ENCODE results near the gene NDST4.
"Not testable (repeated sequence)": the region's sequence is repeated elsewhere in the genome, so short reads cannot be mapped to it uniquely, and the experiment has no call there.

Gene NDST4

DNA sequence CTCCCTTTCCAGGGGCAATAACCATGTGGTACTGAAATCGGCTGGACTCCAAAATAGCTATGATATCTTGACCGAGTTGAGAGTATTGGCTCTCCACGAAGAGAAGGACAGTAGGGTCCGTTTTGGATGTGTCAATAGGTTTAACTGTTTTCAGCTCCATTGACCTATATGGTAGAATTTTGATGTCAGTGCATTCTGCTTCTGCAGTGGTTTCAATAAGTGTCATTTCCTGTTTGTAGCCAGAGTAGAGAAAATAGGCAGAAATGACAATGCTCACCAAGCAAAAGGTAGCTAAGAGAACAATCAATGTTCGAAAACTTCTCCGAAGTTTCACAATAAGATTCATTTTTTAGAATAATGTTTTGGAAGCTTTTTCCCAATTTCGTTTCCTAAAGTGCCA is 36.7 kb downstream of the NDST4 start:
- DNase-seq = no peak
- in situ Hi-C loops (cut with MboI; ENCODE audit: low pct_unique_long_range_greater_than_20kb, low sequenced_read_pairs) = no loop called here

DNA sequence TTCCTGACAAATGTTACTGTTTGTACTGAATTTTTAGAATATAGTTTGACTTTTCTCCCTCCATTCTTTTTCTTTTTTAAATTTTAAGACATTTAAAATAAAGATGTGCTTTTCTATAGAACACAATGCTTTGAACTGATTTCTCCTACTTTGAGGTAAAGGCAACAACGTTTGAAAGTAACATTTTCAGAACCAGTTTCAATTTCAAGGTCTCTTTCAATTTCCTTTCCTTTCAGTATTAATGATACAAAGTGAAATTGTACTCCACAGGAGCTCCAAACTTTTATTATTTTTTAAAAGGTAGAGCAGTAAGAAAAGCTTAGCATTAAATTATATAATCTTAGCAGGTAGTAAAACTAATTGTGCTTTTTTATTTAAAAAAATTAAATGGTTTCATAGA is 54.9 kb downstream of the NDST4 start:
- in situ Hi-C loops (cut with MboI; ENCODE audit: low pct_unique_long_range_greater_than_20kb, low sequenced_read_pairs) = no loop called here
- DNase-seq = no peak

DNA sequence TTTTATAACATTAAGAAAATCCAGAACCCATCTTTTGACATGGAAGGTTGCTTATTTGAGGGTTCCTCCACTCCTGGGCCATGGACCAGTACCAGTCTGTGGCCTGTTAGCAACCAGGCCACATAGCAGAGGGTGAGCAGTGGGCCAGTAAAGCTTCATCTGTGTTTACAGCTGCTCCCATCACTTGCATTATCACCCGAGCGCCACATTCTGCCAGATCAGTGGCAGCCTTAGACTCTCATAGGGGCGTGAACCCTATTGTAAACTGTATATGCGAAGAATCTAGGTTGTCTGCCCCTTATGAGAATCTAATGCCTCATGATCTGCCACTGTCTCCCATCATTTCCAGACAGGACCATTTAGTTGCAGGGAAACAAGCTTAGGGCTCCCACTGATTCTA is 58.6 kb downstream of the NDST4 start:
- DNase-seq = no peak
- in situ Hi-C loops (cut with MboI; ENCODE audit: low pct_unique_long_range_greater_than_20kb, low sequenced_read_pairs) = no loop called here

DNA sequence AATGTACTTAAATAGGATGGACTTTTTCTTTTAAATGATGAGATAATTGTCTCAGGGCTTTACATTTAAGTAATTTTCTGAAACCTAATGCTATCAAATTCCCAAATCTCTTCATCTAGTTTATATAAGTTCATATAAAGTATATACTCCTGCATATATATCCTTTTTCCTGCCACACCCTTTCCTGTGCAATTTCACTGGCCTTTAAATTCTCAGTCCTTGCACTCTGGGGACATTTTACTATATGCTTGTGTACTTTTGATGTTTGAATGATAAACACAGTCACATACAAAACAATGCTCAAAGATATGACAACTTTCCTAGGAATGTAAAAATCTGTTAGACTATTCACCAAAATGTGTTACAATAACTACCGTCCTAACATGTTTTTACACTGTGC is 60.1 kb downstream of the NDST4 start:
- in situ Hi-C loops (cut with MboI; ENCODE audit: low pct_unique_long_range_greater_than_20kb, low sequenced_read_pairs) = no loop called here
- DNase-seq = no peak

DNA sequence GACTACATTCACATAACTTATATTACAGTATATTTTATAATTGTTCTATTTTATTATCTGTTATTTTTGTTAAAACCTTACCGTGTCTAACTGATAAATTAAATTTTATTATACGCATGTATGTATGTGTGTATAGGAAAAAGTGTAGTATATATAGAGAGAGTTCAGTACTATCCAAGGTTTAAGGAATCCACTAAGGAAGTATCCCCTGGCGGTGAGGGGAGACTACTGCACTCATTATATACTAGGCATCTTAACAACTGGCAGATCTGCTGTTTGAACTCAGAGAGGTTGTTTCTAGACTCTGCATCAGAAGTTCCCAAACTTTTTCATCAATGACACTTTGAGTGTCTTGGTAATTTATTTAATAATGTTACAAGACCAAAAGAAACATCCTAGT is 70.9 kb downstream of the NDST4 start:
- in situ Hi-C loops (cut with MboI; ENCODE audit: low pct_unique_long_range_greater_than_20kb, low sequenced_read_pairs) = no loop called here

DNA sequence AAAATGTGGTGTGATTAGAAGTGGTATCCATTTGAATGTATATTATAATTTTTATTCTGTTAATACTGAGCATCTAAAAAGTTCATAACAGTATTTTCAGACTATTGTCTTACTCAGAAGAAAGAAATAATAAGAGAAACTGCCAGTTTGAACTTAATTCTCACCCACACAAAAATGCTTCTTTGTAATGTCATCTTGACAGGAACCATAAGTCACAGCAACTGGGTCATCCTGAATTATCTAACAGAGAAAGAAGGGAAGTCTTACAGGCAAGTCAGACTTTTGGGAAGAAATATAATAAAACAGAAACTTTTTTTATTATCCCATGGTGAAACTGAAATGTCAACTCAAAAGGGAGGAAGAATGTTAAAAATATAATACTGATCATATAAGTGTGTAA is 83.1 kb downstream of the NDST4 start:
- DNase-seq = no peak
- in situ Hi-C loops (cut with MboI; ENCODE audit: low pct_unique_long_range_greater_than_20kb, low sequenced_read_pairs) = no loop called here

More for the DNA sequence above, 70.9 kb downstream of the NDST4 start:
- DNase-seq = no peak

DNA sequence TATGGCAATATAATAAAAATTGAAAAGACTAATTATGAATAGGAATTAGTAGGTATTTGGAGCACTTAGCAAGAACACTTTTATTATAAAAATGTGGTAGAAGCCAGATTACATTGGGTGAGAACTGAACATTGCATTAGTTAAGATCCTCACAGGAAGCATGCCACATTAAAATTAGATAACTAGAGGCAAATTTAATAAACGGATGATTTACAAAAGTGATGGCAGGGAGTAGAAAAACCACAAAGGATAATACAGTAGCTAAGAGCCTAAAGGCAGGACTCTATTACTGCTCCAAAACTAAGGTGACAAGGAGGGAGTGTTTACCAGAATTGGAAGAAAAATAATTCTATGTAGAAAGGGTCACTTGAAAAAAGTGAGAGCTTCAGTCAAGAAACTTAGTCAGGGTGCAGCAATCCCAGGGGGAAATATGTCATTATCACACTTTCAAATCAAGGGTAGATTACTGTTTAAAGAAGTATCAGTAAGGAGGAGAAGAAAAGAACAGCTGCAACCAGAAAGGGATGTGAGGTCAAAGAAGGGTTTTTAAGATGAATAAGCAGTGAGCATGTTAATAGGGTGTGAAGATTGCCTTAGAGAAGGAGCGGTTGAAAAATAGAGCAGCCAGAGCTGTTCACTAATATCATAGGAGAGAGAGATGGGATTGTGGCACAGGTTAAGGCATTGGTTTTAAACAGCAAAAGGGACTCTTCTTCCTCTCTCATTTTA is 84.6 kb downstream of the NDST4 start:
- in situ Hi-C loops (cut with MboI; ENCODE audit: low pct_unique_long_range_greater_than_20kb, low sequenced_read_pairs) = no loop called here
- DNase-seq = no peak

DNA sequence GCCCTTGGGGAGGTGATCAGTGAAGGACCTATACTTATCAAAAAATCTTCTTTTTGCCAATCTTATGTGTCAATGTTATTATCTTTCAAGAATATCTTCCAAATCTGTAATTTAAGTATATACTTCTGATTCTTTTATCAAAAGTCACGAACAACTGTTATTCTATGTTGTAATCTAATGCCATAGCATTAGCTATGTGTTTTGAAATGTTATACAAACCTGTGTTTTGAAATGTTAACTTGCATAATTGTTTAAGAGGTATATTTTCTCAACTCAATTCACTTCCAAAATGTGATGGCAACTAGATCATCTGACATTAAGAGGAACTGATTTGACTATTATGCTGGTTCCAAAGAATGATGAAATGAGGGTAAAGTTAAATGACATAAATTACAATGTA is 113.5 kb downstream of the NDST4 start:
- in situ Hi-C loops (cut with MboI; ENCODE audit: low pct_unique_long_range_greater_than_20kb, low sequenced_read_pairs) = no loop called here
- no peak for DNase-seq

DNA sequence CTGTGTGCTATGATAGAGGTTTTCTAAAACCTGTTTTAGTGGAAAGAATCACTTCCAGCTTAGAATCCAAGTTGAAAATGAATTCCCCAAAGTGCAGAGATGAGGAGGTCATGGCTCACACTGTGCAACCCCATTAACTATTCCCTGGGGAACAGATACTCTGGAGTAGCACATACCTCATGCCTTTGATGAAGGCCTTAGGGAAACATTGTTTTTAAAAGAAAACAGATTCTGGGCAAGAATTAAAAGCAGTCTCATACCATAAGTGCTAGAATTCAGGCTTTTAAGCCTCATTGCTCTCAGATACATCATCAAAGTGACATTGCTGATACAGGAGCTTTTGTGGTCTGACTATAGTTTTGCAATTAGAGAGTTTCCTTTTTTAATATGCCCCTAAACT is 115.1 kb downstream of the NDST4 start:
- in situ Hi-C loops (cut with MboI; ENCODE audit: low pct_unique_long_range_greater_than_20kb, low sequenced_read_pairs) = no loop called here
- DNase-seq = no peak

DNA sequence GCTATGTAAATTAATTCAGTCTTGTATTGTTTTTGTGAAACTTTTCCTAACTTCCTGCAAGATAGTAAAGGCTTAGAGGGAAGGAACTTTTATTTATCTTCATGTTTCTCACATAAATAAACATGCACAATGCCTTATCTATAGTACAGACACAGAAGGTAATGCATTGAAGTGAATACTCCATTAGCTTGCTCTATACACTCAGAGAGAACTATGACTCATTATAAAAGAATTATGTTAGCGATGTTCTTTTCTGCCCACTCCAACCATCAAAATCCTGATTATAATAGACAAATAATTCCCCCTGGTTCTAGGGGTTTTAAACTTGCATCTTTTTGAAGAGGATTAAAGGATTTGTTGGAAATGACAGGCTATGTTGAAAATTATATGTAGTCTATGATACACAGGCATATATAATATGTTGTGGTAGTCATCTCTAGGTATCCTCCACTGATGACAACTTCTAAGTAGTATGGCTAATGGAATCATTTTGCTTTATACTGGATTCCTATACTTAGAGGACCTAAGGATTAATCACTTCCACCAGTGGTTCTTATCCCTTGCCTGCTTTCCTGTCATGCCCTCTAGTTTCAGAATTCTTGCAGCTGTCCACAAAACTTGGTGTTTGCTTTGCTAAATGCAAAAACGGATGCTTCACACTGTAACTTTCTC is 115.7 kb downstream of the NDST4 start:
- in situ Hi-C loops (cut with MboI; ENCODE audit: low pct_unique_long_range_greater_than_20kb, low sequenced_read_pairs) = no loop called here
- no peak for DNase-seq

DNA sequence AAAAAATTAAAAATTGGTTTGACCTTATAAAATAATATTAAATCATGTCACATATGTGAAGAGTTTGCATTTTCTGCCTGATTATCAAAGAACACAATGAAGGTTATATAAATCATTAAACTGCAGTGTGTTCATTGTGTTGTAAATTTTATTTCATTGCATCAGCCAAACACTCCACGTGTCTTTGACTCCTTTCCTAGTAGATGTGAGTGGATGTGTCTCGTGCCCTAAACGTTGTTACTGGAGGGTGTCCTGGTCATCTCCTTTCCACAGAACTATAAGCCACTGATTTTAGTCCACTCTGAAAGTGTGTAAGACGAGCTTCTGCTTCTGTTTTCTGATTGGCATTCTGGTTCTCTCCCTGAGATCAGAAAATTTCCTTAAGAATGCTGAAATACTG is 127.3 kb downstream of the NDST4 start:
- no peak for DNase-seq
- in situ Hi-C loops (cut with MboI; ENCODE audit: low pct_unique_long_range_greater_than_20kb, low sequenced_read_pairs) = no loop called here

DNA sequence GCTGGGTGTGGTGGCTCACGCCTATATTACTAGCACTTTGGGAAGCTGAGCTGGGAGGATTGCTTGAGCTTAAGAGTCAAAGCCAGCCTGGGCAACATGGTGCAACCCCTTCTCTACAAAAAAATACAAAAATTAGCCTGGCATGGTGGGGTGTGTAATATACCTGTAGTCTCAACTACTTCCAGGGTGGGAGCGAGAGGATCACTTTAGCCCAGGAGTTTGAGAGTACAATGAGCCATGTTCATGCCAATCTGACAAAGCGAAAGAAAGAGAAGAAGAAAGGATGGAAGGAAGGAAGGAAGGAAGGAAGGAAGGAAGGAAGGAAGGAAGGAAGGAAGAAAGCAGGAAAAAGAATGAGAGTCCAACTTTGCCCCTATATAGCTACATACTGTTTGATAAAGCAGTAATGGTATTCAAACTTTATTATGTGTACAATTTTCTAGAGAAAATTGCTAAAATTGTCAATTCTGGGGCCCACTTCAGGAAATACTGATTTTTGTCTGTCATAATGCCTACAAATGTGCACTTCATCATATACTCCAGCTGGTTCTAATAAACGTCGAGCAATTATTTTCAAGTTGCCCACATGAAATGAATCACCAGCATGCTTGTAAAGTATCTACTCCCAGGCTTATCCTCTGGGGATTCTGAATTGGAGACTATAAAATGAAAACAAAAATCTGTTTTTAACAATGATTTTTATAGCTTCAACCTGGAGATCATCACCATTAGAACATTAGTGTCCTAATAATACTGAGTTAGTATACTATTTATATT is 132.3 kb downstream of the NDST4 start:
- in situ Hi-C loops (cut with MboI; ENCODE audit: low pct_unique_long_range_greater_than_20kb, low sequenced_read_pairs) = no loop called here
- DNase-seq = no peak

DNA sequence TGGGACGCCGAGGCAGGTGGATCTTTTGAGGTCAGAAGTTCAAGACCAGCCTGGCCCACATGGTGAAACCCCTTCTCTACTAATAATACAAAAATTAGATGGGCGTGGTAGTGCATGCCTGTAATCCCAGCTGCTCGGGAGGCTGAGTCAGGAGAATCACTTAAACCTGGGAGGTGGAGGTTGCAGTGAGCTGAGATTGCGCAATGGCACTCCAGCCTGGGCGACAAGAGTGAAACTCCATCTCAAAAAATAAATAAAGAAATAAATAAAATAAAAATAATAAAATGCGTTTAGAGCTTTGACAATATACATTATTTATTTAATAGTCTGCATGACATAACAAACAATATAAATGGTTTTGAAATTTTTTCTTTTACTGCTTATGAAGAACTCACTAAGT is 133.0 kb downstream of the NDST4 start:
- in situ Hi-C loops (cut with MboI; ENCODE audit: low pct_unique_long_range_greater_than_20kb, low sequenced_read_pairs); DNase-seq: not testable (repeated sequence)

DNA sequence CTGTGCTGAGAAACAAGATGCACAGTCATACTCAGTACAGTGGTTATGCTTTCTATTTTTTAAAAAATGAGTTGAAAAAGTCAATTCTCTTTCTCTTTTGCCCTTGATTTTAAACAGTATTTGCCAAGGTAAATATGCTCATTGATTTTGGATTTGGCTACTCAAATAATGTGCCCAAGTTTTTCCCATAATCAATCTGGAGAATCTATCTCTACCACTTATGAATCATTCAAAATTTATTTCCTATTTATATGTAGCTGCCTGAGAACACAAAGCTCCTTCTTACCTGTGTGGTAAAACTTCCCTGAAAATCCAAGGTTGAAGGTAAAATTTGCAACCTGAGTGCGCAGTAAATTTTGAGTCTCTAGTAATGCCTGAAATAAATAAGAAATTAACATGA is 136.5 kb downstream of the NDST4 start:
- no peak for DNase-seq
- in situ Hi-C loops (cut with MboI; ENCODE audit: low pct_unique_long_range_greater_than_20kb, low sequenced_read_pairs) = no loop called here

DNA sequence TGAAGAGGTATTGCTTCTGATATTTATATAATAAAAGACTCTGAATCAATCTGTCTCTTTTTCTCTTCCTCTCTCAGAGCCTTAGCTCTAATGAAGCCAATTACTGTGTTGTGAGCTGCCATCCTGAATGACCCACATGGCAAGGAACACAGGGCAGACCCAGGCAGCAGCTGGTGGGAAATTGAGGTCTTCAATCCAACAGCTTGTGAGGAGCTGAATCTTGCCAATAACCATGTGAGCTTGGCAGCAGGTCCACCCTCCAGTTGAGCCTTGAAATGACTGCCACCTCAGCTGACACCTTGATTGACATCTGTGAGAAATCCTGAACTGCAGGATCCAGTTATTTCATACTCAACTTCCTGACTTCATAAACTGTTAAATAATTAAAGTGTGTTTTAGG is 149.4 kb downstream of the NDST4 start:
- in situ Hi-C loops (cut with MboI; ENCODE audit: low pct_unique_long_range_greater_than_20kb, low sequenced_read_pairs) = no loop called here
- DNase-seq = no peak

DNA sequence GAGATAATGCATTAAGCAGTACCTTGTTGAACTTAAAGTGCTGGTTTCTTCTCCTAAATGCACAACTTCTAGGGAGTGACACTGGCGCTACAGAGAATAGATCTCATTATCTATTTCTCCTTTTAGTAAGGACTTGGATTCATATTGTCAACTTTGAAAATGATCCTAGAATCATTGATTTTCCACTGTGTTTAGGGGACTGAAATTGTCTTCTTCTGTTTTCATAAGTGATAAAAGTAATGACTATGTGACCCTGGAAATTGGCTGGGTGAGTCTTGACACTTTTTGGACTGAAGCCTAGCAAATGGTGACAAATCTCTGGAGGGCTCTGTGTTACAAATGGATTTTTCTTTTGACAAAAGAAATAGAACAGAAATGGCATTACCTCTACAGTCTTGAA is 167.8 kb downstream of the NDST4 start:
- in situ Hi-C loops (cut with MboI; ENCODE audit: low pct_unique_long_range_greater_than_20kb, low sequenced_read_pairs) = no loop called here
- DNase-seq = no peak

DNA sequence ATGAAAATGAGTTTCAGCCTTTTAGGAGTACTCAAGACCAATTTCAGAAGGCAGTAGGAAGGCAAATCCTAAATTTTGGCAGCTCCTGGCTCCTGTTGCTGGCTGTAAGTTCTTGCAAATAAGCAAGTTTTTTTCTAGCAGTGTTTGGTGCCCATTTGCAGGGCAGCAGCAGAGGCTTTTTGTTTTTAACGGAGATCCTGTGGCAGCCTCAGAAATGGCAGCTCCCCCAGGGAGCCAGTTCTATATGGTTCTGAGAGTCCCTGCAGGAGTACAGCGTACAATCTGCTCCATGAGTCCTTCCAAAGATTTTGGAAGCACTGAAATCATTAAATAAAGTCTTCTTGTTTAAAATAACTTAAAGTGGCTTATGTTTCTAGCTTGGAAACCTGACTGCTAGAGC is 171.9 kb downstream of the NDST4 start:
- in situ Hi-C loops (cut with MboI; ENCODE audit: low pct_unique_long_range_greater_than_20kb, low sequenced_read_pairs) = no loop called here

DNA sequence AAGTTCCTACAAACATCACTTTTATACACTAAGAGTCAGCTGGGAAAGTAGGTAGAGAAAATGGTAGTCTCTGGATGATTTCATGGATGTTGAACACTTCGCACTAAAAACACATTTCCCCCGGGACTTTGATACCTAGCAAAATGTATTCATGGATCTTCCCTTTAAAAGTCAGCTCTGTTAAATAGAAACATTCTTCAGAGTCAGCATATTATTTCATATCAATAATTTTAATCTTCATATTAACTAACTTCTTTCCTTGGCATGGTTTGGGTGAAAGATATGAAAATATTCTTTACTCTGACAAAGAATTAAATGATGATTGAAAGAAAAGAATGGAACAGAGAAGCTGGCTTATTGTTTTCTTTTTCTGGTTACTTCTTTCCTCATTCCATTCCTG is 185.5 kb downstream of the NDST4 start:
- no peak for DNase-seq
- in situ Hi-C loops (cut with MboI; ENCODE audit: low pct_unique_long_range_greater_than_20kb, low sequenced_read_pairs) = no loop called here

More for the DNA sequence above, 171.9 kb downstream of the NDST4 start:
- DNase-seq = no peak

DNA sequence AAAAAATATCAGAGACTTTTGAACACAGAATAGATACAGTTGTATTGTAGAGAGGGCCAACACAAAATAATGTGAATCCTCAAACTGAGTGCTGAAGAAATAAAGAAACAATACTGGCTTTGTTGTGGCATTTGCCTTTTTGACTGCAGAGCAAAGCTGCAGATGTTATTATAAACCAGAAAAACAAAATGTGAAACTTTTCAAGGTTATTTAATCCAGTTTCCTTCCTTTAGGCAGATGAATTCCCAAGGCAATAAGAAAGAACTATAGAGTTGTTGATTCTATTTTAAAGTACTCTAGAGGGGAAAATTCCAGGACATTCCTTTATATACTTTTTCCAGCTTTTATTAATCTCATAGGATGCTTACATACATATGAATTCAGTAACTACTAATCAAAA is 186.8 kb downstream of the NDST4 start:
- in situ Hi-C loops (cut with MboI; ENCODE audit: low pct_unique_long_range_greater_than_20kb, low sequenced_read_pairs) = no loop called here
- no peak for DNase-seq

DNA sequence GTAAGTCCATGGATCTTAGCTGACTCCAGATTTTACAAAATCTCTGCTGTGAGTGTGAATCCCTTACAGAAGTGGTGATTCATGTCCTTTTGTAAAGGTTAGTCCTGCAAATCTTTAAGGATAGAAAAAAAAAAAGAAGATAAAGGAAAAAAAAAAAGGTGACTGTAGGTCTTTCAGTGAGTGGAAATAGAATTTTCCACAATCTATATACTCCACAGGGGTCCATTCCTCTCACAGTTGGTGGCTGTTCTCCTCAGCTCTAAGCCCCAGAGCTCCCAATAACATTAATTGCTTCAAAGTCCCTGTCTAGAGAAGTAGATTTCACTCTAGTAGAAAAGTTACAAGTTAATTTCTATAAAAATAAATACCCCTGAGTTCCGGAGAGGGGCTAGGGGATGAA is 189.1 kb downstream of the NDST4 start:
- DNase-seq = no peak
- in situ Hi-C loops (cut with MboI; ENCODE audit: low pct_unique_long_range_greater_than_20kb, low sequenced_read_pairs) = no loop called here
